Keratinocyte (primary cell): ENCODE data around the gene DCK.

Source experiments
- CTCF ChIP-seq, 3 experiments: IDR thresholded peaks in 1 of 3; conservative IDR thresholded peaks in 1 of 3; optimal IDR thresholded peaks in 1 of 3; 2 replicates in 2 of 3; 3 replicates in 1 of 3; pipeline versions ENCODE3 to v1.5.1; 2011; ENCODE audit warnings: low read length in 3 of 3, mild to moderate bottlenecking in 3 of 3, moderate library complexity in 2 of 3, control low read depth in 1 of 3, inconsistent platforms in 1 of 3; ENCODE audit not compliant: insufficient read depth in 2 of 3; ENCODE audit errors: extremely low read depth in 1 of 3
- EZH2 ChIP-seq: IDR thresholded peaks from one replicate; pipeline ENCODE4 v1.6.1; 2012; ENCODE audit warnings: inconsistent platforms, mild to moderate bottlenecking, low read length, moderate library complexity

GRCh38 chr4:70984589-70984988 is 8.9 kb upstream of the DCK start:
- TF ChIP-seq EZH2 (no peak), CTCF (optimal IDR thresholded peaks at IDR 0.05 in 1 of 3, IDR thresholded peaks at IDR 0.05 in 1 of 3, conservative IDR thresholded peaks at IDR 0.05 in 1 of 3; ENCODE audit: extremely low read depth in 1 of 3, insufficient read depth in 2 of 3, low read length in 3 of 3) (no peak)
